Loucy (cell line): ENCODE measurements around the gene ARL6IP4.
A peak's percentile ranks its signal among the peaks of the same experiment; 100 is the strongest.

ENCODE experiments used
- H2AFZ ChIP-seq: fragments of 200-600 bp; sonication (generic); 2 replicates; pipeline ENCODE4 v1.6.0; 2016; ENCODE audit warnings: antibody characterized with exemption, mild to moderate bottlenecking, low read length, moderate library complexity
- H3F3A ChIP-seq: fragments of 200-600 bp; 2 replicates; pipeline ENCODE4 v1.6.0; 2016; ENCODE audit warnings: antibody characterized with exemption, low read depth, mild to moderate bottlenecking
- H3K27me3 ChIP-seq: fragments of 200-600 bp; sonication (generic); 2 replicates; pipeline ENCODE4 v1.6.1; 2014; ENCODE audit warnings: low read length, mild to moderate bottlenecking; ENCODE audit not compliant: insufficient read depth, poor library complexity, severe bottlenecking
- H3K36me3 ChIP-seq: fragments of 200-600 bp; sonication (generic); 2 replicates; pipeline ENCODE4 v1.6.1; 2016; ENCODE audit warnings: low read length; ENCODE audit not compliant: insufficient read depth
- H3K4me1 ChIP-seq: fragments of 200-600 bp; sonication (generic); 2 replicates; pipeline ENCODE4 v1.5.1; 2014; ENCODE audit warnings: low read length, mild to moderate bottlenecking; ENCODE audit not compliant: insufficient read depth, poor library complexity, severe bottlenecking
- H3K4me2 ChIP-seq: fragments of 200-600 bp; sonication (generic); 2 replicates; pipeline ENCODE4 v1.6.0; 2014; ENCODE audit warnings: antibody characterized with exemption, low read length, low read depth, mild to moderate bottlenecking; ENCODE audit not compliant: poor library complexity, severe bottlenecking
- H3K4me3 ChIP-seq: fragments of 200-600 bp; sonication (generic); 2 replicates; pipeline ENCODE4 v1.5.1; 2014; ENCODE audit warnings: low read length, mild to moderate bottlenecking, mixed read lengths; ENCODE audit not compliant: poor library complexity, severe bottlenecking
- H3K79me2 ChIP-seq: fragments of 200-600 bp; sonication (generic); 2 replicates; pipeline ENCODE4 v1.6.1; 2014; ENCODE audit warnings: low read length; ENCODE audit not compliant: insufficient read depth
- H3K9ac ChIP-seq: fragments of 200-600 bp; sonication (generic); 2 replicates; pipeline ENCODE4 v1.6.0; 2014; ENCODE audit warnings: mild to moderate bottlenecking, low read depth, low read length, moderate library complexity; ENCODE audit not compliant: poor library complexity, severe bottlenecking
- H3K9me2 ChIP-seq: fragments of 200-600 bp; sonication (generic); replicated peaks from 2 replicates; pipeline ENCODE4 v1.6.1; 2016; ENCODE audit warnings: low read depth, low read length, mixed read lengths
- H3K9me3 ChIP-seq: fragments of 200-600 bp; sonication (generic); 2 replicates; pipeline ENCODE4 v1.6.1; 2014; ENCODE audit warnings: mild to moderate bottlenecking, antibody characterized with exemption, low read length, low read depth; ENCODE audit not compliant: insufficient read depth
- H4K20me1 ChIP-seq: fragments of 200-600 bp; sonication (generic); 2 replicates; pipeline ENCODE4 v1.6.0; 2014; ENCODE audit warnings: antibody characterized with exemption, low read length, mild to moderate bottlenecking; ENCODE audit not compliant: insufficient read depth, poor library complexity, severe bottlenecking
- CTCF ChIP-seq: fragments of 200-600 bp; sonication (generic); conservative IDR thresholded peaks from 2 replicates; pipeline ENCODE4 v1.5.1; 2014; ENCODE audit warnings: mild to moderate bottlenecking, antibody characterized with exemption, low read length
- EZH2phosphoT487 ChIP-seq: fragments of 200-600 bp; IDR thresholded peaks from 2 replicates; pipeline ENCODE4 v1.6.1; 2018; ENCODE audit warnings: antibody characterized with exemption, mild to moderate bottlenecking, moderate library complexity, borderline replicate concordance

The ARL6IP4 gene

GRCh38 chr12:122968104-122968503, 12.4 kb upstream of the ARL6IP4 start:
- Histone ChIP-seq H3K9me3 (no peaks in the 10 kb centered on the region), H3K9ac (no peak overlapping the region), H3K79me2 (no peaks in the 10 kb centered on the region), H3K4me3 (no peak overlapping the region), H4K20me1 (no peaks in the 10 kb centered on the region), H3K4me1 (peaks cover 8% of the 10 kb centered on the region), H3K27me3 (no peaks in the 10 kb centered on the region), H3K9me2 (no peaks in the 10 kb centered on the region), H3K4me2 (no peak overlapping the region), H2AFZ (no peak overlapping the region), H3K36me3 (no peaks in the 10 kb centered on the region), H3F3A (no peaks in the 10 kb centered on the region)
- TF ChIP-seq CTCF, result no peak
- no peak for TF ChIP-seq EZH2phosphoT487

GRCh38 chr12:122969676-122970075, 10.8 kb upstream of the ARL6IP4 start:
- H3K27me3 ChIP-seq, result no peaks in the 10 kb centered on the region
- H3K79me2 ChIP-seq, result no peaks in the 10 kb centered on the region
- H3K9ac ChIP-seq, result no peak overlapping the region
- no peak overlapping the region for H3K4me3 ChIP-seq
- no peaks in the 10 kb centered on the region for H3K9me3 ChIP-seq
- no peak overlapping the region for H3K4me2 ChIP-seq
- no peaks in the 10 kb centered on the region for H3K36me3 ChIP-seq
- H4K20me1 ChIP-seq, result no peaks in the 10 kb centered on the region
- no peaks in the 10 kb centered on the region for H3K9me2 ChIP-seq
- no peak overlapping the region for H2AFZ ChIP-seq
- no peaks in the 10 kb centered on the region for H3F3A ChIP-seq
- H3K4me1 ChIP-seq, result peaks cover 8% of the 10 kb centered on the region
- TF ChIP-seq EZH2phosphoT487 (no peak), CTCF (no peak)

- no peaks in the 10 kb centered on the region for H3K9me3 ChIP-seq
- H3K9ac ChIP-seq, result peak overlapping the region; percentile 99
- no peaks in the 10 kb centered on the region for H3F3A ChIP-seq
- H3K79me2 ChIP-seq, result peaks cover 41% of the 10 kb centered on the region
- no peaks in the 10 kb centered on the region for H4K20me1 ChIP-seq
- H3K4me2 ChIP-seq, result peak overlapping the region; percentile 96
- TF ChIP-seq CTCF, result no peak
- TF ChIP-seq EZH2phosphoT487, result no peak
- peaks cover 15% of the 10 kb centered on the region for H3K4me1 ChIP-seq
- peak overlapping the region; percentile 100 for H2AFZ ChIP-seq
- H3K36me3 ChIP-seq, result no peaks in the 10 kb centered on the region
- H3K4me3 ChIP-seq, result peak overlapping the region; percentile 98
- no peaks in the 10 kb centered on the region for H3K27me3 ChIP-seq
- H3K9me2 ChIP-seq, result no peaks in the 10 kb centered on the region
These were observed 6.1 kb upstream of the ARL6IP4 start for GRCh38 chr12:122974274-122974891.
